Body of pancreas (tissue), 4 donors: ENCODE results near the gene RBM47. TPM values are rescaled to one million over a fixed set of nuclear protein-coding genes. Genes with fewer than 3 reads are reported as not detected.
"Not testable (repeated sequence)": the region's sequence is repeated elsewhere in the genome, so short reads cannot be mapped to it uniquely, and the experiment has no call there.

Experiments used
- ATAC-seq: fragments of 150-250 bp; one replicate; pipeline ENCODE4 v1.9.1; 2016
- DNase-seq, 4 donors: peaks; one replicate each; pipeline ENCODE4 v3.0.0-alpha.2; 2019
- H3K27ac ChIP-seq, 4 donors: fragments of 200-600 bp; sonication (generic); 1 replicate in 3 of 4; 2 replicates in 1 of 4; pipeline versions ENCODE4 v1.5.1 to v1.6.1; 2016 to 2019; ENCODE audit warnings: mild to moderate bottlenecking in 1 of 4, mixed read lengths in 1 of 4, moderate library complexity in 1 of 4
- H3K27me3 ChIP-seq, 2 donors: fragments of 200-600 bp; sonication (generic); one replicate each; pipeline ENCODE4 v1.6.0; 2016; ENCODE audit warnings: mild to moderate bottlenecking in 1 of 2
- H3K36me3 ChIP-seq, 2 donors: fragments of 200-600 bp; sonication (generic); replicated peaks in 1 of 2; 2 replicates each; pipeline ENCODE4 v1.5.1; 2016; ENCODE audit warnings: low read depth in 2 of 2; ENCODE audit not compliant: insufficient read depth in 1 of 2
- H3K4me1 ChIP-seq: fragments of 200-600 bp; sonication (generic); one replicate; pipeline ENCODE4 v1.6.0; 2016
- H3K4me3 ChIP-seq, 2 donors: fragments of 200-600 bp; sonication (generic); 1 replicate in 1 of 2; 2 replicates in 1 of 2; pipeline ENCODE4 v1.5.1; 2016 to 2019
- H3K9me3 ChIP-seq, 3 donors: fragments of 200-600 bp; sonication (generic); 1 replicate in 2 of 3; 2 replicates in 1 of 3; pipeline ENCODE4 v1.5.1; 2016
- POLR2A ChIP-seq, 3 donors: fragments of 450-650 bp; IDR thresholded peaks; one replicate each; pipeline ENCODE4 v1.6.1; 2016; ENCODE audit warnings: antibody characterized with exemption in 3 of 3, mild to moderate bottlenecking in 2 of 3
- WGBS, 2 donors: methylation state at CpG; one replicate each; pipeline ENCODE4 v1.1.5; 2017; 5-methylcytosine and 5-hydroxymethylcytosine counted together
- intact Hi-C: fragments of 100-400 bp; cut with DNase I; formaldehyde crosslinking; loops from one replicate; pipeline ENCODE4 v1.15.1; 2023
- total RNA-seq, 2 donors: library from RNA; depleted of rRNA; stranded (reverse); fragments of >200 nt; gene quantifications; one replicate each; pipeline ENCODE4 v1.1.0, GENCODE V29; 2016
- TF ChIP-seq, protein P1 (sequence below), 7 experiments: fragments of 450-650 bp in 4 of 7; fragments of 200-600 bp in 3 of 7; sonication (generic) in 3 of 7; IDR thresholded peaks; one replicate each; pipeline ENCODE4 v1.5.1; 2016 to 2019; ENCODE audit warnings: antibody characterized with exemption in 7 of 7

RBM47 gene
- total RNA-seq, 2 donors from 2014 or later: 79.9 to 99.5 TPM

DNA sequence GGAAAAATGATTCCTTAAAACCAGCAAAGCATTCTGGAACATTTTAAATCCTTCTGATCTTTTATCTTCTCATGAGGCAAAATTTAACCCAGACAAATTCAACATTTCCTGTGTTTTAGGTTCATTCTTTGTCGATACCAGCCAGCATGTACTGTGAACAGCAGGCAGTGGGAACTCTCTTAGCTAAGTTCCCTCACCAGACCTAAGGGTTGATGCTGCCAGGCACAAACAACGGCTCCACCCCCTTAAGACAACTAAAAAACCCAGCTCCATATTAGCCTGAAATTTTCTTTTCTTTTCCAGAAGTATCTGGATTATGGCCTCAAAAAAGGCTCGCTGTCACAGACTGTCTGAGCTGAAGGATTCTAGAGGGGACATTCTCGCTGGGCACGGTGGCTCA lies 2.4 kb upstream of the RBM47 start:
- peaks cover 28% of the 10 kb centered on the region for H3K4me1 ChIP-seq
- no peak for TF ChIP-seq POLR2A (IDR thresholded peaks at IDR 0.05)
- TF ChIP-seq, protein P1, sequence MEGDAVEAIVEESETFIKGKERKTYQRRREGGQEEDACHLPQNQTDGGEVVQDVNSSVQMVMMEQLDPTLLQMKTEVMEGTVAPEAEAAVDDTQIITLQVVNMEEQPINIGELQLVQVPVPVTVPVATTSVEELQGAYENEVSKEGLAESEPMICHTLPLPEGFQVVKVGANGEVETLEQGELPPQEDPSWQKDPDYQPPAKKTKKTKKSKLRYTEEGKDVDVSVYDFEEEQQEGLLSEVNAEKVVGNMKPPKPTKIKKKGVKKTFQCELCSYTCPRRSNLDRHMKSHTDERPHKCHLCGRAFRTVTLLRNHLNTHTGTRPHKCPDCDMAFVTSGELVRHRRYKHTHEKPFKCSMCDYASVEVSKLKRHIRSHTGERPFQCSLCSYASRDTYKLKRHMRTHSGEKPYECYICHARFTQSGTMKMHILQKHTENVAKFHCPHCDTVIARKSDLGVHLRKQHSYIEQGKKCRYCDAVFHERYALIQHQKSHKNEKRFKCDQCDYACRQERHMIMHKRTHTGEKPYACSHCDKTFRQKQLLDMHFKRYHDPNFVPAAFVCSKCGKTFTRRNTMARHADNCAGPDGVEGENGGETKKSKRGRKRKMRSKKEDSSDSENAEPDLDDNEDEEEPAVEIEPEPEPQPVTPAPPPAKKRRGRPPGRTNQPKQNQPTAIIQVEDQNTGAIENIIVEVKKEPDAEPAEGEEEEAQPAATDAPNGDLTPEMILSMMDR (IDR thresholded peaks at IDR 0.05): no peak
- 82 to 85% methylated on average over 5 of the region's 5 CpGs for WGBS, 2 donors
- H3K4me3 ChIP-seq: no peak overlapping the region
- no peaks in the 10 kb centered on the region for H3K27me3 ChIP-seq
- no peak for DNase-seq
- no peaks in the 10 kb centered on the region for H3K9me3 ChIP-seq
- intact Hi-C loops: no loop called here
- H3K36me3 ChIP-seq: no peaks in the 10 kb centered on the region
- ATAC-seq: no peak
- peak overlapping the region; percentile 16 to 99 (median 58) for H3K27ac ChIP-seq

DNA sequence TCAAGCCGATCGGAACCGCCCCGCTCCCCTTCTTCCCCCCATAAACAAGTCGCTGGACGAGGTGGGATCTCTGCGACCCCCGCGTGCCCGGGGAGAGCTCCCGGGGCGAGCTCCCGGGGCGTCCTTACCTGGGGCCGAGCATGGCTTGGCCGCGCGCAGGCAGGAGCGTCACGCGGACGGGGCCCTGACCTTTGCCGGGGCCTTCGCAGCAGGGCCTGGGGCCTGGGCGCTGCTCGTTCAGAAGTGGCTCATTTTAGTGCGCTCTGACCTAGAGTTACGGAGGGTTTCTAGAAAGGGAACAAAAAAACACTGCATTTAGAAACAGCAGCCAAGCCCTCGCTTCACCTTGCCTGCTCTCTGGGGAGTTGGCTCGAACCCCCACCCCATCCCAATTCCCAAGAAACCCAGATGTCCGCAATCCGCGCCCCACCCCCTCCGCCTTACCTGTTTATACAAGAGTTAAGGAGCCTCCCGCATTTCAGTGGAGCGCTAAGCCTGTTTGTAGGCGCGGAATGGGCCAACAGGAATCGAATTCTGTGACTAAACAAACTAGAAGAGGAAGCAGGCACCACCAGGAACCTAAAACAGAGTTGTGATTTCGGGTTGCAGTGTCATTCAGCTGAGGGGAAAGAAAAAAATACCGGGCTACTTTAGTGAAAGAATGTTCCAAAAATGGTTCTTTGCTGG lies 814 bp upstream of the RBM47 start:
- WGBS, 2 donors: 7 to 12% methylated on average over 15 to 40 of the region's 41 CpGs
- no peaks in the 10 kb centered on the region for H3K27me3 ChIP-seq
- peak overlapping the region in 1 of 2 donors; percentile 23 for H3K4me3 ChIP-seq
- H3K9me3 ChIP-seq: no peaks in the 10 kb centered on the region
- ATAC-seq (peak; percentile 68), DNase-seq (peak; percentile 74 to 91 (median 82))
- peaks cover 38% of the 10 kb centered on the region for H3K4me1 ChIP-seq
- intact Hi-C loops: no loop called here
- no peaks in the 10 kb centered on the region for H3K36me3 ChIP-seq
- peak overlapping the region; percentile 86 to 99 (median 95) for H3K27ac ChIP-seq
- TF ChIP-seq, protein P1 (IDR thresholded peaks at IDR 0.05): no peak
- peak in 1 of 3 donors; percentile 36 for TF ChIP-seq POLR2A (IDR thresholded peaks at IDR 0.05)

DNA sequence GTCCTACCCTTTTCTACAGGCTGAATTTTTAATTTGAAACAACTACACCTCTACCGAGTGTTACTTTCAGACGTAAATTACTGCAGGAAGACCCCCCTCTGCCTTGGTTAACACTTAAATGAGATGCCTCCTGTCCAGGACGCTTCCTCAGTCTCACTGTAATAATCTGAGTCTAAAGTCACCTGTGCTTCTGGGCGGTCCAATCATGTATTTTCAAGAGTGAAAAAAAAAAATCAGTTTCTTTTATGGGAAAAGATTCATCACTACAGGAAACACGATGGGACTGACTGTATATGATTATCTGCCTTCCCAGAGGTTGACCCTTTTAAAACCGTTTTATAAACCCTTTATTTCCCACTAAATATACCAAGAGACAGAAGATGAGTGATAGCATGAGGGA lies 776 bp downstream of the RBM47 start:
- H3K27me3 ChIP-seq: no peaks in the 10 kb centered on the region
- DNase-seq (no peak), ATAC-seq (no peak)
- no peaks in the 10 kb centered on the region for H3K36me3 ChIP-seq
- no peaks in the 10 kb centered on the region for H3K9me3 ChIP-seq
- H3K4me3 ChIP-seq: peak overlapping the region; percentile 23 to 35
- H3K27ac ChIP-seq: peak overlapping the region; percentile 86 to 99 (median 95)
- 6 to 7% methylated on average over 6 of the region's 6 CpGs for WGBS, 2 donors
- intact Hi-C loops: no loop called here
- TF ChIP-seq POLR2A (IDR thresholded peaks at IDR 0.05): no peak
- TF ChIP-seq, protein P1 (IDR thresholded peaks at IDR 0.05): no peak
- H3K4me1 ChIP-seq: peaks cover 44% of the 10 kb centered on the region

DNA sequence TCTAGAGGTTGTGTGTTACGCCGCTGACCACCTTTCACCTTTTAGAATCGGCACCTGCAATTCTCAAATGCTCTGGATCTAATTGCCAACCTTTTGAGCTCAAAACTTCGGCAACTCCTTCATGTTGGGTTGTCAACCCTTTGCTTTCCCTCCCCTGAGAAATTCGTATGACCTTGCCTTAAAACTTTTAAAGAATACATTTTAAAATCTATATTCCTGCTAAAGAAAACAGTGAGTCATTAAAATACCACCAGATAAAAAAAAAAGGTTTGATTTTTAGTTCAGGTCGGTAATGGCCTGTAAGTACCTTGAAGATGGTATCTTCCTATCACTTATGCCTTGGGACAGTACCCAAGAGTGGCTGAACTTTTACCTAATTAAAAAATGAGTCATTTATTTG lies 1.3 kb downstream of the RBM47 start:
- H3K9me3 ChIP-seq: not testable (repeated sequence)

DNA sequence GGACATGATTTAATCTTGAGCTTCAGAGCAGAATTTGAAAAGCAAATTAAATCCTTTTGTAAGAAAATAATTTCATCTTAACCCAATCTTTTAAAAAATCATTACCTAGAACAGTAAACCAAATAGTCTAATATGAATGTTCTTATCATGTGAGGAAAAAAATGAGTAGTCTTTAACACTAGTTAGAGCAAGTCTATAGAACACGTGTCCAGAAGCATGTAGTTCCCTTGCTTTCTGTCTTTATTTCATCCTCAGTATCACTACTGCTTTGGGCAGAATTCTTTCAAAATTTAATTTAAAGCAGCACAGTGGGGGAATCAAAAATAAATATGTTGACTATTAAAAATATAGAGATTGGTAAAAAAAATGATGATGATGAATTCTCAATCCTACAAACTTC lies 2.1 kb downstream of the RBM47 start:
- intact Hi-C loops: no loop called here
- Histone ChIP-seq H3K27ac (peak overlapping the region in 2 of 4 donors; percentile 86 to 99), H3K9me3 (no peaks in the 10 kb centered on the region), H3K4me1 (peaks cover 58% of the 10 kb centered on the region), H3K27me3 (no peaks in the 10 kb centered on the region), H3K4me3 (peak overlapping the region in 1 of 2 donors; percentile 27), H3K36me3 (no peaks in the 10 kb centered on the region)
- ATAC-seq: no peak
- no peak for DNase-seq
- no peak for TF ChIP-seq POLR2A (IDR thresholded peaks at IDR 0.05)
- WGBS, 2 donors: 11 to 23% methylated on average over 1 of the region's 1 CpG

More for the DNA sequence above, 1.3 kb downstream of the RBM47 start:
- 13 to 18% methylated on average over 6 of the region's 6 CpGs for WGBS, 2 donors
- H3K36me3 ChIP-seq, intact Hi-C loops, DNase-seq, H3K27me3 ChIP-seq, ATAC-seq: not testable (repeated sequence)
- Histone ChIP-seq H3K4me3 (peak overlapping the region in 1 of 2 donors; percentile 27), H3K27ac (peak overlapping the region; percentile 21 to 99 (median 64)), H3K4me1 (peaks cover 49% of the 10 kb centered on the region)
